AG20443 (cell line): ENCODE data around the gene HHATL.

ENCODE experiments used
- DNase-seq: peaks from one replicate; pipeline ENCODE4 v3.0.0; 2012; ENCODE audit warnings: low spot score, mixed read lengths

Gene HHATL

DNA sequence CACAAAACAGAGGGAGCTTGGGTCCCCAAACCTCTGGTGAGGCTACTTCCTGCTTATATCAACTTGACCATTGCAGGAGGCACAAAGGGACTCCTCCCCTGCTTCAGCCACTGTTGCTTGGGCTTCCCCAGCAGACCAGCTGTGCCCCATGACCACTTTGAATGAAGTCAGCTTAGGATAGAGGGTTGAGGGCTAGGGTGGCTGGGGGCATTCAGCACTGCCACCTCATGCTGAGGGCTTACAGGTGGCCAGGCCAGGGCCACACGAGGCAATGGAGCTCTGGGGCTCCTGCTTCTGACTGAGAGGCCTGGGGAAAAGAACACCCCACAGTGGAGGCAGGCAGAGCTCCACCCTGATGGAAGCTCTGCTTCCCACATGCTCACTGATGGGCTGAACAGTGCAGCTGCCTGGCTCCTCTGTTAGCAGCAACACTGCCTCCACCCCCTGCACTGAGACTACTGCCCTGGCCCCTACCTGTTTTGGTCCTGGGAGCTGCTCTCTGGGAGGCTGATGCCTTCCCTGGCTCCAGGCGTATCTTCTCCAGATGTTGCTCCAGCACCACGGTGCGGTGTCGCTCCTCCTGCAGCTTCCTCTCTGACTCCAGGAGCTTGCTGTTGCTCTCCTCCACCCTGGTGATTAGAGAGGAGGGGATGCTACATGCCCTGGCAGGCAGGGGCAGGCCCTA, 10.2 kb upstream of the HHATL start:
- DNase-seq: no peak

DNA sequence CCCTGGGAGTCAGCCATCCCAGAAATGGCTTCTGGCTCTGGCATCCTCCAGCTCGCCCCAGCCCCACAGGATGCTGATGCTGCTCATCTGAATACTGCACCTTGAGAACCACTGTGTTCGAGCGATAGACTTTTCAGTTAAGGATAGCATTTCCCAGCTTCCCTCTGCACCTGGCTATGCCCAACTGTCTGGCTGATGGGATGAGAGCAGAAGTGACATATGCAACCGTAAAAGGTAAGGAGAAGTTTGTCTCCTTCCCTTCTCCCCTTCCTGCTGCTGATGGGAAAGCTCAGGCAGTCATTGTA, 9.7 kb upstream of the HHATL start:
- no peak for DNase-seq

DNA sequence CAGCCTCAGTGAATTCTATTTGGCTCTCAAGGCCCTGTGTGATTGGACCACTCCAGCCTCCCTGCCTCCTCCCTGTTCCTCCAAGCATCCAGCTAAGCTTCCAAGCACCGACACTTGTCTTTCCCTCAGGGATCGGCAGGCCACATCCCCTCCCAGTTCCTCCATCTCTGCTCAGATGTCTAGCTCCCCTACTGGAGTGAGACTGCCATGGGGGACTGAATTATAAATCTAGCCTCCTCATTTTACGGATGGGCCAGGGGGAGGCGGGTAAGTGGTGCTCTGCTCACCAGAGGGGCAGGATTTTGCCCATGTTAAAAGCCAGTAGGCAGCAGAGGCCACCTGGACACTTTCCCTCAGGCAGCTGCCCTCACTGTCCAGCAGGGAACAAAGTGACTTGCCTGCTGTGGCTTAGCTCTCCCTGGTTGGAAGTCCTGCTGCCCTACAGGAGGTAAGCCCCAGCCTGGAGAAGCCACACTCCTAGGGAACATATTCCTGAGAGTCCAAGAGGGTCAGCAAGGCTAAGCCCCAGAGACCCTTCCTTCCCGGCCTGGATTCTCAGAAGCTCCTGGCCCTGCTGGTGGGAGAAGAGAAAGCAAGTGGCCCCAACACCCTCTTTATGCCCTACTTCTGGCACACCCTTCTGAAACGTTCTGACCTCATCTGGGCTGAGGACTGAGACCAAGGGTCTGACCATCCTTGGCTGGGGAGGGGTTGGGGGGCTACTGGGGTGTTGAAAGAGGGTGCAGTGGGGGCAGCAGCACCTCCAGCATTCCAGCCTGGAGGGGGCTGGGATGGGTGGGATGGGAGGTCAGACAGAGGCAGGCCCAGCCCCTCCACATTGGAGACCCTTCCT, 9.1 kb upstream of the HHATL start:
- DNase-seq: no peak

DNA sequence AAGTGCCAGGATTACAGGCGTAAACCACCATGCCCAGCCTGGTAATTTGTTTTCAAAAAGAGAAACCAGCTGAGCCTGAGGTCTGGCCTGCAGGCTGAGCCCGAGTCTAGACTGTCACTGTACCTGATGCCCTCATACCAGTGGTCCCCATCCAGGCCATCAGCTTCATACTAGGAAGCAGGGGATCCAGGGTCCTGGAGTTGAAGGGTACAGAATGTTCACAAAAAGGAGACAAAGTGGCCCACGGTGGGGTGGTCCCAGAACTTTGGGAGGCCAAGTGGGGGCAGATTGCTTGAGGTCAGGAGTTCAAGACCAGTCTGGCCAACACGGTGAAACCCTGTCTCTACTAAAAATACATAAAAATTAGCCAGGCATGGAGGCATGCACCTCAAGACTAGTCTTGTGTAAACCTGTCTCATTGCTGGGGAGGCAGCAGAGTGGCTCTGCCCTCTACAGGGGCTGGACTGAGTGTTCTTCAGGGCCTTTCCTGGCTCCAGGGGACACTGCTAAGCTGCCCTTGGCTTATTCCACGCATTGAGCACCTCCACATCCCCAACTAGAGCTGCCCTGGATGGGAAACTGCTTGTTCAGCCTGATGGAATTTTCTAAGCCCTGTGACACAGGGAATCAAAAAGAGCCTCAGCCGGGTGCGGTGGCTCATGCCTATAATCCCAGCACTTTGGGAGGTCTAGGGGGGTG, 7.9 kb upstream of the HHATL start:
- no peak for DNase-seq

DNA sequence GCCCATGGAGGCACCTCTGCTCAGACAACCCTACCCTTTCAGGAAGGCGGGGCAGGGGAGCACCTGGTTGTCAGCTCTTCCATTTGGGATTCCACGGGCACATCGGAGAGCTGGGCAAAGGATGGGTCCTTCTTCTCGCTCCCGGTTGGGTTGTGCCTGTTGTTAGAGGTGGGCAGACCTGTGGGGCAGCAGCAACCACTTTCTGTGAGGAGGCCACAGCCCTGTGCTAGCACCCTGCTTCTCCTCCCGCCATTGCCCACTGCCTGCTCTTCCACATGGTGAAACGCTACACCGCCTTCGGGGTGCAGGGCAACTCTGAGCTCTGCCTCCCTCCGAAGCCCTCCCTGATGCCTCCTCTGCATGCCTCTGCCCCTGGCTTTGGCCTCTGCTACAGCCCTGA, 7.0 kb upstream of the HHATL start:
- no peak for DNase-seq

DNA sequence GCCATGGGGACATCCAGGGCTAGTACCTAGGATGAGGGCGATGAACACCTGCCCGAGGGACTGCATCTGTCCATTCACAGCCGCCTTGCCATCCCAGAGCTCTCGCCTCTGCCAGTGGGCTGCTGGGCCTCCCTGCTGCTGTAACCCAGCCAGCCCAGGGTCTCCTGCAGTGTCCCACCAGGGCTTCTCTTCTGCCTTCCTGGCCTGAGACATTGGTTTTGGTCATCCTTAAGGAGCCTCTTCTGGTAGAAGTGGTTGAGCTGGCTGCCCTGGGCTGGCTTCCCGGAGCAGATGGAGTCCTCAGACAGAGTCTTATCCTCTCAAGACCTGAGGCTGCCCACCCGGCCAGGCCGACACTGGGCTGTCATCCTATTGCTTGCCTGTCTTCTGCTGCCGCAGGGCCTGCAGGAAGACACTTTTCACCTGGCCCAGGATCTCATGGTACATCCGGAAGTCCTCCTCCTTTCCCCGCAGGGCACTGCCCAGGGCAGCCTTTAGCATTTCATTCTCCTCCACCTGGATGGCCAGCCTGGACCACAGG, 6.1 kb upstream of the HHATL start:
- no peak for DNase-seq

DNA sequence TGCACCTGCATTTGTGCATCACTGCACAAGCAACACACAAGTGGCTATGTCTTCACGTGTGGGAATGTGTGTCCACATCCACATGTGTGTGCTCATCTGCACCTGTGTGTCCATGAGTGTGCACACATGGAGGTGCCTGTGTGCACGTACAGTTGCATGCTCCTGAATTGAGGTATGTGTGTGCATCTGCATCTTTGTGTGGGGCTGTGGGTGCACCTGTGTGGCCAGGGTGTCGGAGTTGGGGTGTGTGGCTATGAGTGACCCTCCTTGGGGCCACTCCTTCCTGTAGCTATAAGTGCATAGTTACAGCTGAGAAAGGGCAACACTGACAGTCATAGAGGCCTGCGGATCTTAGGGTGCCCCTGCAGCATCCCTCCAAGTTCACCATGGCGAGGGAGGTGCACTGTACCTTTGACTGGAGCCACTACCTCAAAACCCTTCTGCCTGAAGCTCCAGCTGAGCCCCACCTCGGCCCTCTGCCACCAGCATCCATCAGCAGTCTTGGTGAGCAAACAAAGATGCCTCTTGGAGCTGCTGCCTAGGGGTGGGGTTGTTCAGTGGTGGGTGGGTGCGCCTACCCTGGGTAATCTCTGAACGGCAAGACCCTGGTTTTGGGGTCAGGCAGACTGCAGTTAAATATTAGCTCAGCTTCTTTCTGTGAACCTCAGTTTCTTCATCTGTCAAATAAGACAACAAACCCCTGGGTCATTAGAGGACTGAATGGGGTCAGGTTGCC, 5.2 kb upstream of the HHATL start:
- no peak for DNase-seq

DNA sequence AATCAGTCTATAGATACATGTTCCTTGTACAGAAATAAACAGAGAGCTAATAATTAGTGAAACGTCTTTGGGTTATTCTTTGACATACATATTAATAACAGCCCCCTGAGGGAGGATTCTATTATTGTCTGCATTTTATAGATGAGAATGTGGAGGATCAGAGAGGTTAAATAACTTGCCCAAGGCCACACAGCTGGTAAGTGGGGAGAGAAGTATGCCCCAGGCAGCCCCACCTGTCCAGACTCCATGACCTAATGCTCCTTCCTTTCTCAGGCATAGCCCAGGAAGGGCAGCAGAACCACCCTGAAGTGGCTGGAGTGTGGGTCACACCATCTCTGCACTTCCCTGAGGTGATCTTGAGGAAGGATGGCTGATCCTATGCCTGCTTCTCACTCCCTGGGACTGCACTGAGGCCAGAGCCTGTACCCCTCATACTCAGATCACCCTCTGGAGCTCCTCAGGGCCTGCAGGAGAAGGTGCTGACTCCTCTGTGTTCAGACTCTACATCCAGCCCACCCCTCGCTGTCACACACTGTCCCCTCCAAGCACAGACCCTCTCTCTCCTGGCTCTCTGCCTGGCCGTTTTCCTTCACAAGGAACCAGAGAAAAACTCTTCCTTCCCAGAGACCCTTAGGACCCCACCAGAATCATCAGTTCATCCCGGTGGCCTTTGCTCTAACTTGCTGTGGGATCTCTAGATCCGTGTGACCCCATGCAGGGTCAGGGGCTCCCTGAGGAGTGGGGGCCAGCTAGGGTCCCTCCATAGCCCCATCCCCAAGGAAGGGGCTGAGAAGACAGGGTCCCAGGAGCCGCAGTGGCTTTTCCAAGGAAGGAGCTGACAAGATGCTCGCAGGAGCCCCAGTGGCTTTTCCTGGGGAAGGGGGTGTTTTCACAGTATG, 4.4 kb upstream of the HHATL start:
- DNase-seq: no peak

DNA sequence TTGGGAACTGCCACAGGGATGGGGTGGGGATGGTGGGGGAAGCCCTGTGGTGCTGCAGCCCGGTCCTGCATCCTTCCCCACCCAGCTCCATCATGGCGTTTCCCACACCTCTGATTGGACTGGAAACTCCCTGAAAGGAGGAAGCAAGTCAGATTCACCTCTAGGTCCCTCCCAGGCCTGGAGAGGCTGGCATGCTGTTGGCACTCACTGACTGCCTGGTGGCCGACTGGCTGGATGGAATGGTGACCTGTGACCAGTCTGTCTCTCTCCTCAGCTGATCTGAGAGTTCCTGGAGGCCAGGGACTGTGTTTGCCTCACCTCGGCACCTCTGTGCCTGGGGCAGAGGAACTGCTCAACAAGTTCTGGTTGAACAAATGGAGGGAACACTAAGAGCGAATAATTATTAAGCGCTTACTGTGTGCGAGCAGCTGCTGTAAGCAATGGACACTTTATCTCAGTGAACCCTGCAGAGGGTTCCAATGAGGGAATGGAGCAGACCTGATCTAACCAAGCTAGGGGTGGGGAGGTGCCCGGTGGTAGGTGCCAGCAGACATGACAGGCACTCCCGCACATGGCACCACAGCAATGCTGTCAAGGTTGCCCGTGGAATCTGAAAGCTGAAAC, 3.5 kb upstream of the HHATL start:
- no peak for DNase-seq

DNA sequence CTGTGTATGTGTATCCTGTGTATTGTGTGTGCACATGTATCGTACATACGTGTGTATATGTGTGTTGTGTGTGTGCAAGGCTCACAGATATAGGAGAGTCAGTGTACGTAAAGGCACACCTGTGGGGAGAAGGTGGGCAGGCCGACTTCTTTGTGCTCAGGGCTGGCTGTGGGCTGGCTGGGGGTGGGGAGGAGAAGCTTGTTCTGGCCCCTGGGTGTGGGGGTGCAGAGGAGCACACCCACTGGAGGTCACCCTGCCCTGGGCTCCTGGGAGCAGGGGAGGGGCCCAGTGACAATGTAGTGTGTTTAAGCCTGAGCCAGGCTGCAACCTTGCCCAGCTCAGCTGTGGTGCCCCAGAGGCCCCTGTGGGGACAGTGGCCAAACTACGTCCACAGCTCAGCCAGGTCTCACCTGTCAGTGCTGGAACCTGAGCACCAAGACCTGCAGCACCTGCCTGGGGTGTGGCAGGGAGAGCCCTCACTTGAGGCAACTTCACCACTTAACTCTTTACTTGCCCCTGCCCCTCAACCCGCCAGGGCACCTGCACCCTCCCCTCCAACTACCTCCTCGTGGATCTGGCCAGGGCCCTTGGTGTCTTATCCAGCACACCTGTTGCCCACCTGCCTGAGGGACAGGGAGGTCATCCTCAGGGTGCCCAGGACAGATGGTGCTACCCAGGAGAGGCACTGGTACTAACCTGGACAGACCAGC, 2.6 kb upstream of the HHATL start:
- DNase-seq: no peak

DNA sequence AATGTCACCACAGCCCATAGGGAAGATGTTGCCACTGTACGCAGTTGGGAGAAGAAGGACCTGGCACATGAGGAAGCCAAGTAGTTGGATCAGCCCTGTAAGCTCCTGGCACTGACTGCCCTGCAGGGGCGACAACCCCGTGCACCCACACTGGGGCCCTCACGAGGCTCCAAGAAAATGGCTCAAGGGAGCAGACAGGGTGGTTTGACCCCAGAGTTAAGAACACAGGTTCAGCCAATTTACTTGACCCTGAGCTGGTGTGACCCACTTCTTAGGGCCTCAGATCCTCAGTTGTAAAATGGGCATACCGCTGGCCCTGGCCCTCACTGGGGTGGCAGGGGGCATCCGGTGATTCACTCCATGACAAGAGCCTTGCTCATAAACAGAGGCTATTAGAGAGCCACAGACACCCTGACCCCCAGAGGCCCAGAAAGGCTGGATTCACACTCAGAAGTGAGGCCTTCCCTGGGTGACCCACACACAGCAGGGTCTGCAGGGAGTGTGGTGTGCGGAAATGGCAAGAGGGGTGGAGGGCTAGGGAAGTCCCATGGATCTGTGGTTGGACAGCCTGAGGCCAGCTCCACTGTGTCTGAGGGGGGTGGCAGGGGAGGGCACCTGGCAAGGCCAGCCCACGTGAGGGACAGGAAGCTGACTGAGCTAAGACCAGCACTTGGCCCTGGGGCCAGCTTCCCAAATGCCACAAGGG, 1.7 kb upstream of the HHATL start:
- DNase-seq: no peak

DNA sequence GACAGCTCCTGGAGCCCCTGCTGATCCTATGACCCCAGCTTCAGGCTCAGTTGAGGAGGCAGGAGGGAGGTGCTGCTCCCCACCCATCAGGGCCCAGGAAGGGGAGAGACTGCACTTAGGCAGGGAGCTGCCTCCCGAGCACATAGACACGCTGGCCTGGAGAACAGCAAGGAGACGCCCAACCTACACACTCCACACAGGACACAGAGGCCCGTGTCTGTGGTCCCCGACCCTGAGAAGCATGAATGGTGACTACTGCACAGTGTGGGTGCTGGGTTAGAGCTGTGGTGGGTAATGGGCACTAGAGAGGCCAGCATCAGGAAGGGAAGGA, 1.1 kb upstream of the HHATL start:
- no peak for DNase-seq

DNA sequence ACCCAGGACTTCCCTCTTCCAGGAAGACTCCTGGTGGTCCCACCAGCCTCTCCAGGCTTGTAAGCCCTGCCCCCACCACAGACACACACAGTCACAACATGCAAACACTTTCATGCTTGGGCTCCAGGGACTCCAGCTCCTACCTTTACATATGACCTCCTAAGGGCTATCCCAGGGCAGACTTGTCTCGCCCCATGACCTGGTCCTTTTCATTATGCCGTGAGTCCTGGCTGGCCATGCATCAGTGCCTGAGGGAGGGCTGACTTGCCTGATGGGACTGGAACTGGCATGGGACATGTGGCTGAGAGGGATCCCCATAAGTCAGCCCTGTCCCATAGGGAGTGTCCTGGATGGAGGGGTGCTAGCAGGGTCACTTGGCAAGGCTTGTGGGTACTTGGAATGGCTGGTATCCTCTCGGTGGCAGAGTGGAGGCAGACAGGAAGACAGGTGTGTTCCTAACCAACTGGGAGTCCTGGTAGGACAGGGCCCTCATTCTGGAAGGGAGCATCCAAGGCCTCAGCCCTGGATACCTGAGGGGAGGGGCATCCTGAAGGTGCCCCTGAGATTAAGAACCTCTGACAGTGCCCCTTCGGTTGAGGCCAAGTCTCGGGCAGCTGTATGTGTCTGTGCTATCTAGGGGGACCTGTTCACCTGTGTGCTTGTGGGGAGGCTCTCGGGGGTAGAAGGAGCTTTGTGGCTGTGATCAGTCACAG, 540 bp upstream of the HHATL start:
- no peak for DNase-seq

DNA sequence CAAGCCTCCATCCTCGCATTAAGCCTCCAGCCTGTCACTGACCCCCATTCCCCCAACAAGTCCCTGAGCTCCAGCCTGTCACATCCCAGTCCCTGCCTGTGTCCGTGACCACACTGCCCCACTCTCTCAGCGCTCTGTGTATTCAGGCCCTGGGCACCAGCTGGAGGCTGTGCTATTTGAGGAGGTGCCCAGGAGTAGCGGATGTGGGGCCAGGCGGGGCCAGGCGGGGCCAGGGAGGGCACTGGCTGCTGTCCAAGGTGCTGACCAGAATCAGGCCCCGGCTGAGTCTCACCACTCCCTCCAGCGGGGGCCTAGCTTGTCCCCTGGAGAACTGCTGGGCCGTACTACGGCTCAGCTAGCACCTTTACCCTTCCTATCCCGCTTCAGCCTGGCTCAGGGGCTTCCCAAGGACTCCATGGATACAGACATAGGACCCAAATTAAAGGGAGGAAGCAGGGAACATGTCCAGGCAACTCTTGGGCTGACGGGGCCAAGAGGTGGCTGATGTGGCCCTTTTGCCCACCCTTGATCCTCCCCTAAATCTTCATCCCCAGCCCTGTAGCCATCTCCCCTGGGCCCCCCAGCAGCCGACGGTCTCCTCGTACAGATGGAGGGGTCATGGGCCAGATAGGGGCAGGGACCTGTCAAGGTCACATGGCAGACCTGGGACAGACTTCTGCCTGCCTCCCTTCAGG, 1.1 kb downstream of the HHATL start:
- peak; percentile 82 for DNase-seq

DNA sequence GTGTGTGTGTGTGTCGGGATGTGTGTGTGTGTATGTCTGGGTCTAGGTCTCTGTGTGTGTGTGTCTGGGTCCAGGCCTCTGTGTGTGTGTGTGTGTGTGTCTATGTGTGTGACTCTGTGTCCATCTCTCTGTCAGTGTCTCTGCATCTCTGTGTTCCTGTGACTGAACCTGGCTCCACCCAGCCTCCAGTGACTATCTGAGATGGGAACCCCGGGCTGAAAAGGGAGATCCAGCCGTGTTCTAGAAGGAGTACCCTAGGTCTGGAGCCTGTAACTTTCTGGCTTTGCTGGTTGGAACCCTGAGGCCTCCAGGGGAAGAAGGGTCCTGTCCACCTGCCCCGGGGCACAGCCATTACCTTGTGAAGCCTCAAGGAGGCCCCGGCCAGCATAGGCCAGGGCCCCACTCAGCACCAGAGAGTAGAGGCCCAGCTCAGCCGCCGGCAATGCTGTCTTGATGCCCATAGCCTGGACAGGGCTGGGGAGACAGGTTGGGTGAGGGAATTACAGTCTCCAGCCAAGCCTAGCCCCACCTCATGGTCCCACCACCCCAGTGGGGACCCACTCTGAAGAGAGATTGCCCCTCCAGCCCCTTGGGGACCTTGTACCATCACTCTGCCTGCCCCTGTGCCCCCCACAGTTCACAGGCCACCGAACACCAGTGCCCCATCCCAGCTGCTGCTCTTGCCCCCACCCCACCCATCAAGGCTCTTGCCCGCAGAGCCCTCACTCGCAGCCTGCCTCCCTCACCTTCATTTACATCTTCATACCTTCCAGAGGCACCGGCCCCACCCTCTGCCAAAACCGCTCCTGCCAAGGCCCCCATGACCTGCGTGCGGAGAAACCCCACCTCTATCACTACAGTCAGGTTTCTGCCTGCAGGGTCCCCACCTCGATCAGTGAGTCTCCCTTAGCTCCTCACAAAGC, 2.0 kb downstream of the HHATL start:
- no peak for DNase-seq

DNA sequence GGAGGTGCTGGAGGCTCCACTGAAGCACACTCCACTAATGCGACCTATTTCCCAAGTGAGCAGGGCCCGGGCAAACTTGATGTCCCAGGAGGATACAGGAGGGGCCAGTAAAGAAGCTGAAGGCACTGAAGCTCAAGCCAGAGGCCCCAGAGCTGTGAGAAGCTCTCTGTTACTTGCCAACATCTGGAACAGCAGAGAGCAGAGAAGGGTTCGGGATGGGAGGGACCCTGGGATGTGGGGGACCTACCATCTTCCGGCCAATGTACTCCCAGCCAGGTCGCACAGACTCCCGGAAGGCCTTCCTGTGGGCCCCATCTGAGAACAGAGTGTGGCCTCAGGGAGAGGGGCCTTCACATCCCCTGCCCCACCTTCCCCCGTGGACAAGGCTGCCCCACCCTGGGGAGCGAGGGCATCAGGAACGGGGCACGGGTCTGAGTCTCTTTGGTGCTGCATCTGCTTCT, 3.1 kb downstream of the HHATL start:
- no peak for DNase-seq

DNA sequence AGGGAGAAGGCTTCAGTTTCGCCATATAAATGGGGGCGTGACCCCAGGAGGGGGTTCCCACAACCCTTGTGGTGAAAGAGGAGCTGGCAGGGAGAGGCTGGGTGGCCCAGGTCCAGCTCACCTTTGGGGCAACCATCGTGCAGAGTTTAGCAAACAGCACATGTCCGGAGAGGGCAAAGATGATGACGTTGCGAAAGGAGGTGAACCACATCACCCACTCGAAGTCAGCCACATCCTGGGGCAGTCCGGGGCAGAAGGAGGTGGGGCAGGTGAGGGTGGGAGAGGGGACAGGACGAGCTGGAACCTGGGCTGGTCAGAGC, 3.7 kb downstream of the HHATL start:
- DNase-seq: no peak
